ENCODE measurements around the gene RUNX1.

RUNX1 gene

GRCh38 chr21:34765619-34766018 lies 283.5 kb downstream of the RUNX1 start:
- FAIRE-seq = no peak

DNA sequence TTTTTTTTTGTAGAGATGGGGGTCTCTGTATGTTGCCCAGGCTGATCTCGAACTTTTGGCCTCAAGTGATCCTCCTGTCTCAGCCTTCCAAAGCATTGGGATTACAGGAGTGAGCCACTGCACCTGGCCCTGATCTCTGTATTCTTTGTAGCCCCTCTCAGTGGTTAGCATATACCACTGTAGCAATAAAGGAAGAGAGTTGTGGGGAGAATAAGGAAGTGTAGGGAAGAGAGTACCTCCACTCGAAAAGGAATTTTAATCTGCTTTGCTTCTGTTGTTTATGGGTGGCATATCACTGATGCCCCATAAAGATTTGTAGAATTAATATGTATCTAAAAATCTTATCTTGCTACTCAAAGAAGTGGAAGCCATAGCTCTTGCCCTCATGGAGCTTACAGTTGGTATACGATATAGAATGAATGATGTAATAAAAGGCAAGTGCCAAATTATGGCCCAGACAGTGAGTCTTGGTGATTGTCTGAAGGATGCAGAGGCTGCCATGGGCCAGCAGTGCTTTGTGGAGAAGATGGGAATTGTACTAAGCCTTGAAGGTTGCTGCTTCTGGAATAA lies 284.3 kb downstream of the RUNX1 start:
- FAIRE-seq = no peak

DNA sequence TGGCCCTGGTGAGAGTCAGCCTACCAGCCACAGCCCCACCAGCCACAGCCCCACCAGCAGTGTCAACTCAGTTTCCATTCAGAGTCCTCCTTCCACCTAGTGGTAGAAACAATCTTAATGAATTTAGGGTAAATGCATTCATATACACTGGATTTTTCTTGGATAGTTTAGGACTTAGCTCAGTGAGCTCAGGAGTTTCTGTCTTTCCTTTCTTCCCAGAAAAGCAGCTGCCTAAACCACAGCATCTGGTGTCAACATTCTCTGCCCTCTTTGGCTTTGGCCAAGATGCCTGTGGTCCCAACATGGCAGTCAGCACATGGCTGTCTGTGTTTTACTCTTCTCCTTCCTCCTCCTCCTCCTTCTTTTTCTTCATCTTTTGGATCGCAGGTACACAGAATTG lies 286.3 kb downstream of the RUNX1 start:
- no peak for FAIRE-seq

- no peak for FAIRE-seq
These were observed 287.3 kb downstream of the RUNX1 start for GRCh38 chr21:34761758-34762330.

DNA sequence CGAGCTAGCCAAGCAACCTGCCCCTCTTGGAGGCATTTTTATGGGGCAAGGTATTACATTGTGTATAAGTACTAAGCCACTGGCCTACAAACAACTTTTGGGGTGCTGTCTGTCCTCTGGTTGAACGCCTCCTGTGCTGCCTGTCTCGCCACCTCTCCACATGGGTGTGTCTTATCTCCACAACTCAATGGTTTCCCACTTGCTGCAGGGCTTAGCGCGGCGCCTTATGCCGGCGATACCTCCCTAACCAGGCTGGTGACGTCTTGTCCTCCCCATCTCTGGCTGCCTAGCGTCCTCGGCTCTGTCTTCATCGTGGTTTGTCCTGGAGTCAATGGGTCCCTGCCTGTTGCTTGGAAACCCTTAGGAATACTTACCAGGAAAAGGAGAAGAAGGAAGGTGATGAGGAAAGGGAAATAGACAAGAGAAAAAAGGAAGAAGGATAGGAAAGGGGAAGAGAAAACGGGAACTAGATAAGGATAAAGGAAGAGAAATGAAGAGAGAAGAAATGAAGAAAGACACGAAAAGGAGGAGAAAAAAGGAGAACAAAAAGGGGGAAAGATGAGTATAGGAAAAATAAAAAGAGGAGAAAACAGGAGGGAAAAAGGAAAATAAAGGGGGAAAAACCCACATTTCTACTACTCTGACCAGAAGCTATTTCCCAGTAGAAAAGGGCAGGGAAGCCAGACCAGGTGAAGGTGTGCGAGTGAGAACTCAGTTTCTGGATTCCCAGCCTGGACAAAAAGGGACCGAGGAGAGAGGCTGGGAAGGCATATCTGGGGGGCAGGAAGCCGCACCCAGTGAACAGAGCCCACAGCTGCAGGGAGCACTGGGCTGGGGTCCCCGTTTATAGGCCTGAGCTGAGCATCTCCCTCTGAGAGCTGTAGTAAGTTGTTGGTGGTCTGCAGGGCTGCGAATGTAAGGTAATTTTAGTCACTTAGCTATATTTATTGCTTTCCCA lies 294.1 kb downstream of the RUNX1 start:
- FAIRE-seq = no peak

GRCh38 chr21:34748862-34749261 lies 300.2 kb downstream of the RUNX1 start:
- no peak for FAIRE-seq

DNA sequence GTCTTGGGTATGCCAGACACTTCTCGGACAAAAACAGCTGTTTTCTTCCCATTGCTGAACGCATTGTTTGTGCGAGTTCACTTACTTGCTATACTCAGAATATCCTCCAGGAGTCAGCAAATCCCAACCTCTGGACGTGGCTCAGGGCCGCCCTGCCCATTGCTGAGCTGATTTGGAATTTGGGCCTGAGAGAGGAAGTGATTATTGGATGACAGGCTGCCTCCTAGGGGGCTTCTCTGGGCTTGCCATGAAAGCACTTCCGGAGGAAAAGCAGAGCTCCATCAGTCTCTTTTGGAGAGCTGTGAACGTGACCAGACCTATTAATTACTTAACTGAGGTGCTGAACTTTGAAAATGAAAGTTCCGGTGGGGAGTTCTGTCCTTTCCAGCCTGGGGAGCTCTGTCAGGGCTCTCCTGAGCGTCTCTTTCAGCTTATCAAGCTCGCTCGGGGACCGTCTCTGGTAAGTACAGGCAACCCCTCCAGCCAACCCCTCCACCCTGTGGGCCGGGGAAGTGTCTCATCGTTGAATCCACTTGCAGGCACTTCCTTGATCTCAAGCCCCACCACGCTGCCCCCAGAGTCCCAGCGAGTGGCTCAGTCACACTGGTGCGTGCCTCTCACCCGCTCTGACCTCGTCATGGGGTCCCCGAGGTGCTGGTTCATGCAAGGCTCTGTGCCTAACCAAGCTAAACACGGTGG lies 303.4 kb downstream of the RUNX1 start:
- FAIRE-seq = no peak

GRCh38 chr21:34744801-34745200 lies 304.3 kb downstream of the RUNX1 start:
- no peak for FAIRE-seq

- FAIRE-seq = no peak
These were observed 305.3 kb downstream of the RUNX1 start for GRCh38 chr21:34743831-34744230.

- no peak for FAIRE-seq
These were observed 305.8 kb downstream of the RUNX1 start for GRCh38 chr21:34743285-34743684.

DNA sequence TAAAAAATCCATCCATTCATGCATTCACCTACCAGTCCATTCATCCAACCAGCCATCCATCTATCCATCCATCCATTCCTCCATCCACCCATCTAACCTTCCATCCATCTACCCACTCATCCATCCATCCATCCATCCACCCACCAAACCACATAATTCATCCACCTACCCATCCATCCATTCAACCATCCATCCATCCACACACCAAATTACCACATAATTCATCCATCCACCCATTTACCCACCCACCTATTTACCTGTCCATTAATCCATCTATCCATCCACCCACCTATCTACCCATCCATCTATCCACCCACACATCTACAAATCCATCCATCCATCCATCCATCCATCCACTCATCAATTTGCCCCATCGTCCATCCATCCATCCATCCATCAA lies 308.9 kb downstream of the RUNX1 start:
- FAIRE-seq = no peak

Data from G401.6 (cell line).